AG09319 (cell line): ENCODE data around the gene IL1B.

ENCODE experiments used
- DNase-seq: peaks from one replicate; pipeline ENCODE4 v3.0.0-alpha.2; 2010; ENCODE audit warnings: low read depth; ENCODE audit errors: extremely low read depth
- TF ChIP-seq, protein P1 (sequence below): IDR thresholded peaks from 2 replicates; pipeline ENCODE4 v1.5.1; 2011; ENCODE audit warnings: low read depth, mild to moderate bottlenecking, inconsistent platforms, low read length, moderate library complexity

Gene IL1B

DNA sequence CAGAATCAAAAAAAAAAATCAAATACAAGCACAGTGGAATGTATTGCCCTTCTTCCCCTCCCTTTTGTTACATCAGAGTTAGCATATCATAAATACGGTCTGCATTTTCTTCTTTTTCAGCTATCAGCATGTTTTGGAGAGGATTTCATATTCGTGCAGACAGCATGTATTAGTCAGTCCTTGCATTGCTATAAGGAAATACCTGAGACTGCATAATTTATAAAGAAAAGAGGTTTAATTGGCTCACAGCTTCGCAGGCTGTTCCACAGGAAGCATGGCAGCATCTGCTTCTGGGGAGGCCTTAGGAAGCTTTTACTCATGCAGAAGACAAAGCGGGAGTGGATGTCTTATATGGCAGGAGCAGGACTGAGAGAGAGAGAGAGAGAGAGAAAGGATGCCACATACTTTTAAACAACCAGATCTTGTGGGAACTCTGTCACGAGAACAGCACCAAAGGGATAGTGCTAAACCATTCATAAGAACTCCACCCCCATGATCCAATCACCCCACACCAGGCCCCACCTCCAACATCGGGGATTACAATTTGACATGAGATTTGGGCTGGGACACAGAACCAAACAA is 8.9 kb downstream of the IL1B start:
- DNase-seq = no peak
- TF ChIP-seq, protein P1, sequence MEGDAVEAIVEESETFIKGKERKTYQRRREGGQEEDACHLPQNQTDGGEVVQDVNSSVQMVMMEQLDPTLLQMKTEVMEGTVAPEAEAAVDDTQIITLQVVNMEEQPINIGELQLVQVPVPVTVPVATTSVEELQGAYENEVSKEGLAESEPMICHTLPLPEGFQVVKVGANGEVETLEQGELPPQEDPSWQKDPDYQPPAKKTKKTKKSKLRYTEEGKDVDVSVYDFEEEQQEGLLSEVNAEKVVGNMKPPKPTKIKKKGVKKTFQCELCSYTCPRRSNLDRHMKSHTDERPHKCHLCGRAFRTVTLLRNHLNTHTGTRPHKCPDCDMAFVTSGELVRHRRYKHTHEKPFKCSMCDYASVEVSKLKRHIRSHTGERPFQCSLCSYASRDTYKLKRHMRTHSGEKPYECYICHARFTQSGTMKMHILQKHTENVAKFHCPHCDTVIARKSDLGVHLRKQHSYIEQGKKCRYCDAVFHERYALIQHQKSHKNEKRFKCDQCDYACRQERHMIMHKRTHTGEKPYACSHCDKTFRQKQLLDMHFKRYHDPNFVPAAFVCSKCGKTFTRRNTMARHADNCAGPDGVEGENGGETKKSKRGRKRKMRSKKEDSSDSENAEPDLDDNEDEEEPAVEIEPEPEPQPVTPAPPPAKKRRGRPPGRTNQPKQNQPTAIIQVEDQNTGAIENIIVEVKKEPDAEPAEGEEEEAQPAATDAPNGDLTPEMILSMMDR = no peak

DNA sequence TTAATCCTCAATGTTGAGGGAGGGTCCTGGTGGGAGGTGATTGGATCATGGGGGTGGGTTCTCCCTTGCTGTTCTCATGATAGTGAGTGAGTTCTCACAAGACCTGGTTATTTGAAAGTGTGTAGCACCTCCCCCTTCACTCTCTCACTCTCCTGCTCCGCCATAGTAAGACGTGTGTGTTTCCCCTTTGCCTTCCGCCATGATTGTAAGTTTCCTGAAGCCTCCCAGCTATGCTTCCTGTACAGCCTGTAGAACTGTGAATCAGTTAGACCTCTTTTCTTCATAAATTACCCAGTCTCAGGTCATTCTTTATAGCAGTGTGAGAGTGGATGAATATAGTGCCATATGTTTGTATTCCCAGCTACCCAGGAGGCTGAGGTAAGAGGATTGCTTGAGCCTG is 9.6 kb downstream of the IL1B start:
- DNase-seq = no peak
- TF ChIP-seq, protein P1 = no peak

DNA sequence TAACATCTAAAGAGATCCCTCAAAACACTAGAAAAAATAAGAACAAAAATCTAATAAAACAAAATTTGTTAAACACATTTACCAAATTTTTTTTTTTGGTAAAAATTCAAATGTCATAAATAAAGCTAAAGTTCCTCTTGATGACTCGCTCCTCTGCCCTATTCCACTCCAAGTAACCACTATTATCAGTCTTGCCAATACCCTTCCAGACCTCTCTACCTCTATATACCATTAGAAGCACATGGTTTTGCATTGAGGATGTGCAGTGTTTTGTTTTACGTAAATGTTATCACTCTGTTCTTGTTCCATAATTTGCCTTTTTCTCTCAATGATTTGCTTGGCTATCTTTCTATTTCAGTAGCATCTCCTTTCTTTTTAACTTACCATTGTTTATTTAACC is 10.9 kb downstream of the IL1B start:
- TF ChIP-seq, protein P1 = no peak
- no peak for DNase-seq

DNA sequence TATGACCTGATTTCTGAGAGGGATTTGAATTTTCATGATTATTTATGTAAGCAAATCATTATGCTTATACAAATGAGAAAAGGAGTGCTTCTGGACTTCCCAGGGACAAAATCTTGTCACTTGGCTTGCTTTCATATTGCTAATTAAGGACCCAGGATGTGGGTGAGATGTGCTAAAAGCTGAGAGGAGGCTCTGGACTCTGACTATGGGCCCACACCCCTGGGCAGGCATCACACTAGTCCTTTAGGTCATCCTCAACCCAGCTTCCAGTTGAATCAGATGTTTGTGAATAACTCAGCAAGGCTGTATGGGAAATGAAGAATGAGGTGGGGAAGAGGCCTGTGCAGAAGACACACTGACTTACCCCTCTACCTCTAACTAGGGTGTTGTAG is 11.9 kb downstream of the IL1B start:
- no peak for DNase-seq

DNA sequence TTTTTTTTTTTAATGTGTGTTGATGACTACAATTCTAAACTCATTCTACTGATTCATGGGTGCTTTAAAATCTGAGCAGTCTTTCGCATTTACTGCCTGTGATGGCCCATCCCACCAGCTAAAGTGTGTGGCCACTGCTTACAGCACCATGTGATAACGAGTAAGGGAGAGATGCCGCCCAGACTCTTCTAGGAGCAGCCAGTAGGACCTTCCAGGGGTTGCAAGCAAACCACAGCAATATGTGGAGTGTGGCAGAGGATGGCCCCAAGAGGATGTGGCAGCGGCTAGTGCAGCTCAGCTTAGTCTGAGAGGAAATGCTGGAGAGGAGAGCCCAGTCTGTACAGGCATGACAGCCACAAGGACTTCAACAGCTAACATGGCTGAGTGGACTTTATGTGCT is 14.9 kb downstream of the IL1B start:
- DNase-seq = no peak
- TF ChIP-seq, protein P1 = no peak

More for the DNA sequence above, 11.9 kb downstream of the IL1B start:
- TF ChIP-seq, protein P1 = no peak

DNA sequence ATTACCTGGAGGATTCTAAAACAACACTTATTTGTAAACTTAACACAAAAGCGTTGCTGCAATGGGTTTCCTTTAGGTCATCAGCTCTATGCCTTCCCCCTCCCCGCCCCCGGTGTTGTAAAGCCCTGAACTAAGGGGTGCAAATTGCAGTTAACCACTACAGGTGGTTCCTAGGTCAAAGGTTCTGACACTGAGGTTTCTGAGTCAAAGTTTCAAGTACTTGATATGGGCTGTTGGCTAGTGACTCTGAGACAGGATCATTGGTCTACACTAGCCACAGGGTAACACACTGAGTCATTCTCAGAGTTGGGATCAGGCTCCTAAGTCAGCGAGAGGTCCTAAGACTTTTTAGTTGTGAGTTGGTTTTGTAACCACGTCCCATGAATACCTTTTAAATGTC is 15.4 kb downstream of the IL1B start:
- DNase-seq = no peak
- TF ChIP-seq, protein P1 = no peak

DNA sequence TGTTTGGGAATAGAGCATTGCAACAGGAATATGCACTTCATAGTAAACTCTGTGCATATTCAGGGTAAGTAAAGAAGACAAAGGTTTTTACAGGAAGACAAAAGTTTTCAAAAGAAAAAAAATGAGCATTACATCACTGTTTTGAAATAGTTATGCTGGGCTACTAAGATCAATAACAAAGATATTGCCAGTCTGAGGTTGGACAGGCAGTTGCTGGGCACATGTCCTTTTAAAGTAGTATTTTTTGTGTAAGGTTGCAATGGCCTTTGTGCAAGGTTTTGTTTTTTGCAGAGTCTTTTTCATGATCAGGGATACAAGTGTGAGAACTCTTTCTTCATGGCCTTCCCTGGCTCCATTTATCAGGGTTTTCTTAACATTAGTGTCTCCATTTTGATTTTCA is 16.2 kb downstream of the IL1B start:
- TF ChIP-seq, protein P1 = no peak
- no peak for DNase-seq
